OCI-LY1 (cell line): ENCODE data around the gene ANKRD6.

Experiments
- CTCF ChIP-seq: fragments of 200-600 bp; sonication (generic), shearing (Covaris generic); IDR thresholded peaks from 2 replicates; pipeline ENCODE4 v1.5.1; 2017; ENCODE audit warnings: mild to moderate bottlenecking, antibody characterized with exemption, low read length, moderate library complexity, mixed read lengths
- EZH2 ChIP-seq: fragments of 200-600 bp; sonication (generic), shearing (Covaris generic); IDR thresholded peaks from 2 replicates; pipeline ENCODE4 v1.8.0; 2017; ENCODE audit warnings: borderline replicate concordance, mixed run types, mild to moderate bottlenecking, antibody characterized with exemption, low read length, moderate library complexity, mixed read lengths

DNA sequence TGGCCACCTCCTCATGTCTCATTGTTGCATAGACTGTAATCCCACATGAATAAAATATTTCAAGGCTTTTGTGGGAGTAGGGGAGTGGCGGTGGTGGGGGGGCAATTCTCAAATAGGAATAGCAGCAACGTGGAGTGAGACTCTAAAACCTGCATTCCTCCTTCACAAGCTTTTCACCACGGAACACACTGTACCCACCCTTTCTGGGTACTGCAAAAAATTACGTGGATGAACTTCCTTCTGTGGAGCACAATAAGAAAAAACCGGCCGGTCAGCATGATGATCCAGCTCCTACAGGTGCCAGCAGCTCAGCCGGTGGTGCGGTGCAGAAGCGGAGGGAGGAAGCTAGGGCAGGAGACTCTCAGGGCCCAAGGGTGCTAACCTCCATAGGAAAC lies 19.9 kb upstream of the ANKRD6 start:
- TF ChIP-seq CTCF, result no peak
- no peak for TF ChIP-seq EZH2
